ENCODE data around the gene FOXI1.

Gene FOXI1

GRCh38 chr5:170076211-170076610 lies 29.5 kb upstream of the FOXI1 start:
- H3K9me3 Mint-ChIP-seq, result no peaks in the 10 kb centered on the region
- H3K4me3 Mint-ChIP-seq, result no peak overlapping the region
- peaks cover 14% of the 10 kb centered on the region for H3K27me3 Mint-ChIP-seq (ENCODE audit: low read depth)
- H3K27ac Mint-ChIP-seq, result peak overlapping the region in 2 of 3 experiments; percentile 26 to 35
- no peaks in the 10 kb centered on the region for H3K36me3 Mint-ChIP-seq (ENCODE audit: low read depth)
- TF ChIP-seq, protein P1, sequence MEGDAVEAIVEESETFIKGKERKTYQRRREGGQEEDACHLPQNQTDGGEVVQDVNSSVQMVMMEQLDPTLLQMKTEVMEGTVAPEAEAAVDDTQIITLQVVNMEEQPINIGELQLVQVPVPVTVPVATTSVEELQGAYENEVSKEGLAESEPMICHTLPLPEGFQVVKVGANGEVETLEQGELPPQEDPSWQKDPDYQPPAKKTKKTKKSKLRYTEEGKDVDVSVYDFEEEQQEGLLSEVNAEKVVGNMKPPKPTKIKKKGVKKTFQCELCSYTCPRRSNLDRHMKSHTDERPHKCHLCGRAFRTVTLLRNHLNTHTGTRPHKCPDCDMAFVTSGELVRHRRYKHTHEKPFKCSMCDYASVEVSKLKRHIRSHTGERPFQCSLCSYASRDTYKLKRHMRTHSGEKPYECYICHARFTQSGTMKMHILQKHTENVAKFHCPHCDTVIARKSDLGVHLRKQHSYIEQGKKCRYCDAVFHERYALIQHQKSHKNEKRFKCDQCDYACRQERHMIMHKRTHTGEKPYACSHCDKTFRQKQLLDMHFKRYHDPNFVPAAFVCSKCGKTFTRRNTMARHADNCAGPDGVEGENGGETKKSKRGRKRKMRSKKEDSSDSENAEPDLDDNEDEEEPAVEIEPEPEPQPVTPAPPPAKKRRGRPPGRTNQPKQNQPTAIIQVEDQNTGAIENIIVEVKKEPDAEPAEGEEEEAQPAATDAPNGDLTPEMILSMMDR (IDR thresholded peaks at IDR 0.05; ENCODE audit: unreplicated experiment in 3 of 3), result no peak
- H3K4me1 Mint-ChIP-seq, result peaks cover 24% of the 10 kb centered on the region

DNA sequence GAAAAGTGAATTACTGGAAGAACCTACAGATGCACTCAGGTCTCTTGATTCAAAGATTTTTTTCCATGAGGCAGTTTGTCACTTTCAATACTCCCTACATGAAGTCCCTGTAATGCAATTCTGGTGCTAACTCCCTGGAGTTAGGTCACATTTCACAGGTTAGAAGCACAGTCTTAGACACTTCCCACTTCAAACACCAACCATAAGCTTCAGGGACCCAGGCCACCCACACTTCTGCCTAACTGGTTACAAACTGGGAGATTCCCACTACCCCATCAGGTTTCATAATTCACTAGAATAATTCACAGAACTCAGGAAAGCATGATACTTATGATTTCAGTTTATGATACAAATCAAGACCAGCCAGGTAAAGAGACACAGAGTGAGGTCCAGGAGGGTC lies 29.0 kb upstream of the FOXI1 start:
- peaks cover 14% of the 10 kb centered on the region for H3K27me3 Mint-ChIP-seq (ENCODE audit: low read depth)
- no peak overlapping the region for H3K4me3 Mint-ChIP-seq
- no peak overlapping the region for H3K27ac Mint-ChIP-seq
- no peaks in the 10 kb centered on the region for H3K9me3 Mint-ChIP-seq
- TF ChIP-seq, protein P1 (IDR thresholded peaks at IDR 0.05; ENCODE audit: unreplicated experiment in 3 of 3), result no peak
- H3K36me3 Mint-ChIP-seq (ENCODE audit: low read depth), result no peaks in the 10 kb centered on the region
- H3K4me1 Mint-ChIP-seq, result peaks cover 23% of the 10 kb centered on the region

DNA sequence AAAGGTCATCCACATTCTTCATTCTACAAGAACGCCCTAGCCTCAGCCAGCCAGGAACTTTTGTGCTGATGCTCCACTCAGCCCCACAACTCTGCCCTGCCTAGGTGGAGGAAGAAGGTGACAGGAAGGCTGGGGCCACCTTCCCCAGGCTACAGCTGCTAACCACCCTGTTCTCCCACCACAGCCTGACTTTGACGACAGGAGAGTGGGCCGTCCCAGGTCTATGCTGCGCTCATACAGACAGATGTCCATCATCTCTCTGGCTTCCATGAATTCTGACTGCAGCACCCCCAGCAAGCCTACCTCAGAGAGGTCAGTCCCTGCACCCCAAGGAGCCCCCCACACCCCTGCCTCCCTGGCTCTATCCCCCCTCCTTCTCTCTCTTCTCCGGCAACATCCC lies 28.2 kb upstream of the FOXI1 start:
- TF ChIP-seq, protein P1 (IDR thresholded peaks at IDR 0.05; ENCODE audit: unreplicated experiment in 3 of 3), result no peak
- no peaks in the 10 kb centered on the region for H3K36me3 Mint-ChIP-seq (ENCODE audit: low read depth)
- H3K27ac Mint-ChIP-seq, result peak overlapping the region in 1 of 3 experiments; percentile 28
- no peaks in the 10 kb centered on the region for H3K9me3 Mint-ChIP-seq
- H3K4me3 Mint-ChIP-seq, result no peak overlapping the region
- H3K27me3 Mint-ChIP-seq (ENCODE audit: low read depth), result peaks cover 14% of the 10 kb centered on the region
- peaks cover 23% of the 10 kb centered on the region for H3K4me1 Mint-ChIP-seq

DNA sequence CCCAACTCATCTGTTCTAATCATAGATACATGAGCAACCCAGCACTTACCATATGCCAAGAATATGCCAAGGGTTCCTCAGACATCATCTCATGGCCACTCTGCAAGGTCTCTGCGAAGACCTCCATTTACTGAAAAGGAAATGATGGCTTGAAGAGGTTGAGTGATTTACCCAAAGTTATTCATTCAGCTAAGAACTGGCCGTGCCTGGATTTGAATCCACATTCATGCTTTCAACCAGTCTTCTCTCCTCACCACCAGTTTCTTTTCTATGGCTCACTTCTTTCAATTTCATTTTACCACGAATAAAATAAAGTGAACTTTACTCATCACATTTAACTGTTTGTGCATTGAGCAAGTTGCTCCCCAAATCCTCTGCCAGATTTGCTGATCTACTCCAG lies 27.2 kb upstream of the FOXI1 start:
- TF ChIP-seq, protein P1 (IDR thresholded peaks at IDR 0.05; ENCODE audit: unreplicated experiment in 3 of 3), result no peak
- H3K27ac Mint-ChIP-seq, result no peak overlapping the region
- H3K36me3 Mint-ChIP-seq (ENCODE audit: low read depth), result no peaks in the 10 kb centered on the region
- H3K4me1 Mint-ChIP-seq, result peaks cover 16% of the 10 kb centered on the region
- H3K9me3 Mint-ChIP-seq, result no peaks in the 10 kb centered on the region
- H3K4me3 Mint-ChIP-seq, result no peak overlapping the region
- H3K27me3 Mint-ChIP-seq (ENCODE audit: low read depth), result peaks cover 14% of the 10 kb centered on the region

DNA sequence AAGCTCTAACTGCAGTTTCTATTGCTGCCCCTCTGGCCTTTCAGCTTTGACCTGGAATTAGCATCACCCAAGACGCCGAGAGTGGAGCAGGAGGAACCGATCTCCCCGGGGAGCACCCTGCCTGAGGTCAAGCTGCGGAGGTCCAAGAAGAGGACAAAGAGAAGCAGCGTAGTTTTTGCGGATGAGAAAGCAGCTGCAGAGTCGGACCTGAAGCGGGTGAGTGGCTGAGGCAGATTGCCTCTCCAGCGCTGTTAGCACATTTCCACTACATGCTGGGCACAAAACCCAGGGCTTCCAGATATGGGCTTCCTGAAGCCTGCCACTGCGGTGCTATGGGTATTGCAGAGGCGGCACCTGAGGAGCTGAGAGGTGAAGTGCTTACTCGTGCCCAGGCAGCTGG lies 26.8 kb upstream of the FOXI1 start:
- peaks cover 16% of the 10 kb centered on the region for H3K4me1 Mint-ChIP-seq
- no peak overlapping the region for H3K4me3 Mint-ChIP-seq
- TF ChIP-seq, protein P1 (IDR thresholded peaks at IDR 0.05; ENCODE audit: unreplicated experiment in 3 of 3), result no peak
- no peaks in the 10 kb centered on the region for H3K36me3 Mint-ChIP-seq (ENCODE audit: low read depth)
- H3K27me3 Mint-ChIP-seq (ENCODE audit: low read depth), result peaks cover 19% of the 10 kb centered on the region
- H3K9me3 Mint-ChIP-seq, result no peaks in the 10 kb centered on the region
- H3K27ac Mint-ChIP-seq, result no peak overlapping the region

DNA sequence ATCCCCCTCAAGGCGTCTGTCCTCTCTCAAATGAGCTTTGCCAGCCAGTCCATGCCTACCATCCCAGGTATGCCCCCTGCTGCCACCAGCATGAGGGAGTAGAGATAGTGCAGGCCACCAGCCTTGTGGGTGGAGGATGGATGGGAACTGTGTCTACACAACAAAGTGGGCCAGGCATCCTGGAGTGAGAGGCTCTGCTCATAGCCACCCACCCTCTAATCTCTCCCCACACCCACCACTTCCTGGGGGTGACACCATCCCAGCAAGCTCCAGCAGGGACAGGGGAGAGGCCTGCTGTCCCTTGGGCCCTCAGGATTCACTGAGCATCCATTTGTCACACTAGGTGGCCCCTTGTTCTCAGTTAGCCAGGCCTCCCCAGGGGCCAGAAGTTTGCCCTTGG lies 25.5 kb upstream of the FOXI1 start:
- peaks cover 25% of the 10 kb centered on the region for H3K27me3 Mint-ChIP-seq (ENCODE audit: low read depth)
- no peak overlapping the region for H3K27ac Mint-ChIP-seq
- TF ChIP-seq, protein P1 (IDR thresholded peaks at IDR 0.05; ENCODE audit: unreplicated experiment in 3 of 3), result no peak
- no peaks in the 10 kb centered on the region for H3K9me3 Mint-ChIP-seq
- no peak overlapping the region for H3K4me3 Mint-ChIP-seq
- peaks cover 10% of the 10 kb centered on the region for H3K4me1 Mint-ChIP-seq
- no peaks in the 10 kb centered on the region for H3K36me3 Mint-ChIP-seq (ENCODE audit: low read depth)

Data from nephron (organoid).